Measurements from ENCODE around the gene EML6.

EML6 gene

GRCh38 chr2:54723131-54723995 lies at the start of gene EML6:
Gene EML6, plus strand, starts transcription at chr2:54723662. Its CDS starts 1,400 bp downstream, at chr2:54725062.
- TF ChIP-seq, protein P1, sequence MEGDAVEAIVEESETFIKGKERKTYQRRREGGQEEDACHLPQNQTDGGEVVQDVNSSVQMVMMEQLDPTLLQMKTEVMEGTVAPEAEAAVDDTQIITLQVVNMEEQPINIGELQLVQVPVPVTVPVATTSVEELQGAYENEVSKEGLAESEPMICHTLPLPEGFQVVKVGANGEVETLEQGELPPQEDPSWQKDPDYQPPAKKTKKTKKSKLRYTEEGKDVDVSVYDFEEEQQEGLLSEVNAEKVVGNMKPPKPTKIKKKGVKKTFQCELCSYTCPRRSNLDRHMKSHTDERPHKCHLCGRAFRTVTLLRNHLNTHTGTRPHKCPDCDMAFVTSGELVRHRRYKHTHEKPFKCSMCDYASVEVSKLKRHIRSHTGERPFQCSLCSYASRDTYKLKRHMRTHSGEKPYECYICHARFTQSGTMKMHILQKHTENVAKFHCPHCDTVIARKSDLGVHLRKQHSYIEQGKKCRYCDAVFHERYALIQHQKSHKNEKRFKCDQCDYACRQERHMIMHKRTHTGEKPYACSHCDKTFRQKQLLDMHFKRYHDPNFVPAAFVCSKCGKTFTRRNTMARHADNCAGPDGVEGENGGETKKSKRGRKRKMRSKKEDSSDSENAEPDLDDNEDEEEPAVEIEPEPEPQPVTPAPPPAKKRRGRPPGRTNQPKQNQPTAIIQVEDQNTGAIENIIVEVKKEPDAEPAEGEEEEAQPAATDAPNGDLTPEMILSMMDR (conservative IDR thresholded peaks at IDR 0.05): peak; percentile 50
- H3K27ac ChIP-seq: peak within 1 kb of the TSS; percentile 83

- no peak overlapping the region for H3K27ac ChIP-seq
- TF ChIP-seq, protein P1 (conservative IDR thresholded peaks at IDR 0.05): no peak
These were observed 48.2 kb upstream of the EML6 start for GRCh38 chr2:54675281-54675680.

- TF ChIP-seq, protein P1 (conservative IDR thresholded peaks at IDR 0.05): no peak
These were observed 47.7 kb upstream of the EML6 start for GRCh38 chr2:54675738-54676137.

DNA sequence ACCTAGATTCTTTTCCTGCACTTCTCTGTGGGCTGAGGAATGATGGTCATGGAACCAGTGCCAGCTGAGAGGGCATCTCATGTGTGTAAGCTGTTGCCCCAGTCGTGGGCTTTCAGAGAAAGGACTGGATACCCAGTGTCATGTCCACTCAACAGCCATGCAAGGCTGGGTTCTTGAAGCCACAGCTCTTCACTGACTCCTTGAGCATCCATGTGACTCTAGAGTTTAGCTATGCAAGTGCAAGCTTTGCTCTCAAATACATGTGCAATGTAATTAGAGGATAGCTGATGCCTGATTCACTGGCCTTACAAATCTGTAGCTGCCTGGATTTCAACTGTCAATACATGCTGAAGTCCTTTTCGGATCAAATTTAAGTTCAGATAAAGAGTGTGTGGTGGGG lies 46.8 kb upstream of the EML6 start:
- no peak overlapping the region for H3K27ac ChIP-seq
- TF ChIP-seq, protein P1 (conservative IDR thresholded peaks at IDR 0.05): no peak

More at GRCh38 chr2:54675738-54676137, 47.7 kb upstream of the EML6 start:
- no peak overlapping the region for H3K27ac ChIP-seq

DNA sequence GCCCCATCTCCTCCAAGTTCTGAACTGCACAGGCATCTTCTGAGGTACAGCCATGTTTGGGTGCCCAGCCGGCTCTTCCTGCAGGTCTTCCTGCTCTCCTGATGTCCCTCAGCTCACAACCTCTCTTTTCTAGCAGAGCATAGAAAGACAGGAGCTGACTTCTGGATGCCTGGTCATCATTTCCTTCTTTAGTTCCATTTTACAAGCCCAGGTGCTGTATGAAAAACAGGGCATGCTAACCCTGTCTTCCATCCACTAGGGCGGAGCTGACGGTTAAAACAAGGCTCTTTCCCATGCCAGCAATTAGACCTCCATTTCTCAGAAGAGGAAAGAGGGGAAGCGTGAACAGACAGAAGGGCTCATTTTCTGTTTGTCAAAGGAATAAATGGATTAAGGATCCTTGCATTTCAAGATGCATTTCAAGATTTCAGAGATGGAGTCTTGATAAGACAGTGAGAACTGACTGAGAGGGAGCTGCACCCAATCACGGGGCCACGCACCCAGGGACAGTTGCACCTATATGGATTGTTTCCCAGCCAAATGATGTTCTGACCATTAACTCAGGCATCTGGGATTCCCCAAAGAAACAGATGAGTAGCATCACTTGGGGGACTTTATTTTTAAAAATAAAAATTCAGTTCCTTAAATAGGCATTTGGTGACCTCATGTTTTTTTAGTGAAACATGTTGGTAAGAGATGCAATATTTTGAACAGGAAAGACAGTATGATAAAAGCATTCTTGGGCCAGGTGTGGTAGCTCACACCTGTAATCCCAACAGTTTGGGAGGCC lies 45.8 kb upstream of the EML6 start:
- TF ChIP-seq, protein P1 (conservative IDR thresholded peaks at IDR 0.05): no peak

GRCh38 chr2:54678719-54679118 lies 44.7 kb upstream of the EML6 start:
- H3K27ac ChIP-seq: no peak overlapping the region
- TF ChIP-seq, protein P1 (conservative IDR thresholded peaks at IDR 0.05): no peak

More for the DNA sequence above, 45.8 kb upstream of the EML6 start:
- H3K27ac ChIP-seq: no peak overlapping the region

- no peak overlapping the region for H3K27ac ChIP-seq
- TF ChIP-seq, protein P1 (conservative IDR thresholded peaks at IDR 0.05): no peak
These were observed 42.9 kb upstream of the EML6 start for GRCh38 chr2:54680397-54681041.
